Astrocyte of the spinal cord (primary cell): ENCODE data around the gene LPAR3.

ENCODE experiments used
- DNase-seq: peaks from one replicate; pipeline ENCODE4 v3.0.0; 2011; ENCODE audit warnings: low read depth, low spot score
- H3K4me3 ChIP-seq: 2 replicates; pipeline ENCODE4 v1.5.1; 2011; ENCODE audit warnings: low read depth, mild to moderate bottlenecking, low read length, moderate library complexity
- in situ Hi-C: cut with HindIII; loops from 2 replicates; pipeline ENCODE4 v1.10.0; 2017; ENCODE audit warnings: low sequenced_read_pairs
- TF ChIP-seq, protein P1 (sequence below): IDR thresholded peaks from 2 replicates; pipeline ENCODE4 v1.5.1; 2012; ENCODE audit warnings: low read depth, mild to moderate bottlenecking, low read length, inconsistent platforms

Gene LPAR3

DNA sequence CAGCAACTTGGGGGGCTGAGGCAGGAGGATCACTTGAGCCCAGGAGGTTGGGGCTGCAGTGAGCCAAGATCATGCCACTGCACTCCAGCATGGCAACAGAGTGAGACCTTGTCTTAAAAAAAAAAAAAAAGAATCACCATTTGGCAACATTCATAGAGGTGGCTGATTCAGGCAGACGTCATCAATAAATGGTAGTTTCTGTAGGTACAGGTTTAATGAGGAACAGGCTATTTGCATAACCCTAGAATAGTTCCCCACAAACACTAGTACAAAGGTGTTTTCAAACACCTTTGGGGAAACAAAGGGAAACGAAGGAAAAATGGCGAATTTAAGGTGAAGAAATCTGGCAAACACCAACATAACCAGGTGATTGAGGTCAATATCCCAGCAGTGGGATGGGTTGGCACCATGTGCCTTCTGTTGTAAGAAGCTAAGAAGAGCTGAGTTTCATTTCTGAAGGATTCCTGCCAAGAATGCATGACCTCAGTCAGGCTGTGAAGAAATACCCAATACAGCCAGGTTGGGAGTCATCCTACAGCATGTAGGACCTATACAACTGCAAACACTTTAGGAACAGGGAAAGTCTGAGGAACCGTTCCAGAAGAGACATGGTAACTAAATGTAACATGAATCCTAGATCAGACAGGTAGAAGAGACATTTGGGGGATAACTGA lies 5.6 kb downstream of the LPAR3 start:
- TF ChIP-seq, protein P1, sequence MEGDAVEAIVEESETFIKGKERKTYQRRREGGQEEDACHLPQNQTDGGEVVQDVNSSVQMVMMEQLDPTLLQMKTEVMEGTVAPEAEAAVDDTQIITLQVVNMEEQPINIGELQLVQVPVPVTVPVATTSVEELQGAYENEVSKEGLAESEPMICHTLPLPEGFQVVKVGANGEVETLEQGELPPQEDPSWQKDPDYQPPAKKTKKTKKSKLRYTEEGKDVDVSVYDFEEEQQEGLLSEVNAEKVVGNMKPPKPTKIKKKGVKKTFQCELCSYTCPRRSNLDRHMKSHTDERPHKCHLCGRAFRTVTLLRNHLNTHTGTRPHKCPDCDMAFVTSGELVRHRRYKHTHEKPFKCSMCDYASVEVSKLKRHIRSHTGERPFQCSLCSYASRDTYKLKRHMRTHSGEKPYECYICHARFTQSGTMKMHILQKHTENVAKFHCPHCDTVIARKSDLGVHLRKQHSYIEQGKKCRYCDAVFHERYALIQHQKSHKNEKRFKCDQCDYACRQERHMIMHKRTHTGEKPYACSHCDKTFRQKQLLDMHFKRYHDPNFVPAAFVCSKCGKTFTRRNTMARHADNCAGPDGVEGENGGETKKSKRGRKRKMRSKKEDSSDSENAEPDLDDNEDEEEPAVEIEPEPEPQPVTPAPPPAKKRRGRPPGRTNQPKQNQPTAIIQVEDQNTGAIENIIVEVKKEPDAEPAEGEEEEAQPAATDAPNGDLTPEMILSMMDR, result no peak
- no peak for DNase-seq
- no peak overlapping the region for H3K4me3 ChIP-seq

DNA sequence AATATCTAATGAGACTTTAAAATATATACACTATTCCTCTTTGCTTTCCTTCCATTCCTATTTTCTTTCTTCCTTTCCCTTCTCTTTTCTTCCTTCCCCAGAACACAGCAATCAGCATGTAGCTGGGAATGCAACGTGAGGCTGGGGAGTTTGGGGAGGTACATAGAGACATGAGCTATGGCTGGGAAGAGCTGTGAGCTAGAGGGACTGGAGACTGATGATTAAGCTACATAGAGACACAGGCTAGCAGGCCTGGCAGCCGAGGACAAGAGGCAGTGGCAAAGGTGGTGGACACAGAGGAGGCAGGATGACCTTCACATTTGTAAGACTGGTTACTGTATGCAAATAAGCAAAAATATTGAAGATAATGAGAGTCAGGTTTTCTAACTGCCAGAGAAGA lies 7.5 kb downstream of the LPAR3 start:
- no peak for DNase-seq
- no peak overlapping the region for H3K4me3 ChIP-seq
- TF ChIP-seq, protein P1, result no peak
- in situ Hi-C loops, result no loop called here

More for the DNA sequence above, 5.6 kb downstream of the LPAR3 start:
- in situ Hi-C loops, result no loop called here

DNA sequence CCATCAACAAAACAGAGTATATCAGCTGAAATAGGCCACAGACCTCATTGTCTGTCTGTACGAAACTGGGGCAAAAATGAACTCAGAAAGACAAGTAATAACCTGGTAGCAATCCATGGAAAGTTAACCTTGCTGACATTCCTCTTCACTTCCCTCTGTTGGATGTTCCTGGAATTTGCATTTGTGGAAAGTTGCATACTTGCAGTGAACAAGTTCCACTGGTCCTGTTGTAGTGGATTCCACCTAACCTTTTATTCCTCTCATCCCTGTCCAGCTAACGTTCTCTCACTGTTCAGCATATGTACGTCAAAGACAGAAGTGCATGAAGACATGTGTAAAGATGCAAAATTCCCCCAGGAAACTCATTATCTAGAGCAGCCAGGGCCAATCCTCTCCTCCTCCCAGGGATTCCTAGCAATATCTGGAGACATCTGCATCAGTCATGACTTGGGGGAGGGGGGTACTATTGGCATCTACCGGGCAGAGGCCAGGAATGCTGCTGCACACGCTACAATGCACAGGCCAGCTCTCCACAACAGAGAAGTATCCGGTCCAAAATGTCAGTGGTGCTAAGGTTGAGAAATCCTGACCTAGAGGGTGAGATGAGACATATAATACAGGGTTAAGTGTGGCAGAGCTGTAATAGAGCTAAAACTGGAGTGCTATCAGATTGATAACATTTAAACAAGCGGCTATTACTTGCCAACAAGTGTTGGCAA lies 8.2 kb downstream of the LPAR3 start:
- in situ Hi-C loops, result no loop called here
- DNase-seq, result no peak
- no peak overlapping the region for H3K4me3 ChIP-seq
- TF ChIP-seq, protein P1, result no peak

DNA sequence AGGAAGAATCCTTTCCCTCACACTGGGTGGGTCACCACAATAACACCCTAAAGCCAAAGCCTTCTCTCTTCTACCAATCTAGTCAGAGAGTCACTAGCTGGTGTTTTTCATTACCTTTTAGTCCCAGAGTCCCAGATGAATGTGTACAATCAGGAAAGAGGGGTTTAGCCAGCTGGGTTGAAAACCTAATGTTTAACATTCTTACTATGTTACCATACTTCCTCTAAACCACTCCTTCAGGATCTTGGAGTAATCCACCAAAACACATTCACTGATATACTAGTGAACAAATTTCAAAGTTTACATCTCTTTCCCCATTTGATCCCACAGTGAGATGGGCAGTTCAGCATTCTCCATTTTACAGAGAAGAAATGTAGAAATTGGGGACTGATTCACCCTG lies 9.7 kb downstream of the LPAR3 start:
- in situ Hi-C loops, result no loop called here
- no peak for DNase-seq
- TF ChIP-seq, protein P1, result no peak
- H3K4me3 ChIP-seq, result no peak overlapping the region

DNA sequence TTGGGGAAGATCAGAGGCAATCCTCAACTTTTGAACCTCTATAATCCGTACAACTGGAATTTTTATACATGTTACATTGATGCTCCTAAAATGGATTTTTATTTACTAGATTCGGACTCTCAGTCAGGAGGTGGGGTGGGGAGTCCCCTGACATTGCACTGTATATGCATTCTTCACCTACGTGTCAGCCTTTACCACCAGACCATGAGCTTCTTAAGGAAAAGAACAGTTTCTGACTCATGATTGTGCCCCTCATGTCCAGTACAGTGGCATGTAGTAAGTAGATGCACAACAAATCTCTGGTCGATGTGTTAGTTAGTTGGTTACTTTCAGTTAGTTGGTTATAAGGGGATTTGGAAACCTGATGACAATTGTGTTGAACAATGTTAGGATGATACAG lies 15.4 kb downstream of the LPAR3 start:
- TF ChIP-seq, protein P1, result no peak
- in situ Hi-C loops, result no loop called here
- no peak overlapping the region for H3K4me3 ChIP-seq
- DNase-seq, result no peak

DNA sequence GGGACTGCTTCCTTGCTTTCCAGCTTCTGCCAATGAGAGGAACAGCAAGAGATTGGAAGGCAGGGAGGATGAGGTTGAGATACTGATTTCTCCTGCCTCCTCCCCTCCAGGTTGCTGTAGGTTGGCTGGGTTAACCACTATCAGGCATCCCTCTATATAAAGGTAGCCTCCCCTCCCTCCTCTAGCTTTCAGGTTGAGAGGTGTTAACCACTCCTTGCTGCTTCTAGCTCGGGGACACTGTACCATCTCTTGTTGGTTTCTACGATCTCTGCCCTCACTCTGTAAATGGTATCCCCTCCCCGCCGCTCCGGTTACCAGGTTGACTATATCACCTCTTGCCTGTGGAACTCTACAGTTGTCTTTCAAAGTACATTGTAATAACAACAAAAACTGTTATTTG lies 16.7 kb downstream of the LPAR3 start:
- in situ Hi-C loops, result no loop called here
- DNase-seq, result no peak
- H3K4me3 ChIP-seq, result no peak overlapping the region
- TF ChIP-seq, protein P1, result no peak
